Neural cell (in vitro differentiated cells): ENCODE measurements around the gene HS6ST3. TPM values are rescaled to one million over a fixed set of nuclear protein-coding genes. Genes with fewer than 3 reads are reported as not detected.

ENCODE experiments used
- H2AFZ ChIP-seq: fragments of 200-600, 300-800 bp; sonication (generic), shearing (Covaris generic); 2 replicates; pipeline ENCODE4 v1.6.0; 2014; ENCODE audit warnings: low read depth, mild to moderate bottlenecking, antibody characterized with exemption, low read length, moderate library complexity
- H3F3A ChIP-seq: fragments of 200-600 bp; shearing (Covaris generic); 2 replicates; pipeline ENCODE4 v1.6.1; 2016; ENCODE audit warnings: mild to moderate bottlenecking, moderate library complexity, mixed read lengths, antibody characterized with exemption, low read length; ENCODE audit not compliant: insufficient read depth, poor library complexity, severe bottlenecking
- H3K27ac ChIP-seq: fragments of 200-600, 300-800 bp; sonication (generic), shearing (Covaris generic); 2 replicates; pipeline ENCODE4 v1.5.1; 2014; ENCODE audit warnings: mild to moderate bottlenecking, low read length, moderate library complexity
- H3K27me3 ChIP-seq: fragments of 300-800, 200-600 bp; sonication (generic), shearing (Covaris generic); 2 replicates; pipeline ENCODE4 v1.6.0; 2014; ENCODE audit warnings: mild to moderate bottlenecking, low read depth, low read length, moderate library complexity; ENCODE audit not compliant: insufficient read depth
- H3K36me3 ChIP-seq: fragments of 300-800, 200-600 bp; sonication (generic), shearing (Covaris generic); 2 replicates; pipeline ENCODE4 v1.5.1; 2014; ENCODE audit warnings: mild to moderate bottlenecking, antibody characterized with exemption, low read length, moderate library complexity; ENCODE audit not compliant: insufficient read depth
- H3K4me2 ChIP-seq: fragments of 300-800, 200-600 bp; sonication (generic), shearing (Covaris generic); 2 replicates; pipeline ENCODE4 v1.6.0; 2014; ENCODE audit warnings: mild to moderate bottlenecking, low read length
- H3K4me3 ChIP-seq: fragments of 300-800, 200-600 bp; sonication (generic), shearing (Covaris generic); 2 replicates; pipeline ENCODE4 v1.5.1; 2014; ENCODE audit warnings: mild to moderate bottlenecking, low read length, moderate library complexity
- H3K79me2 ChIP-seq: fragments of 200-600 bp; shearing (Covaris generic); replicated peaks from 2 replicates; pipeline ENCODE4 v1.6.0; 2014; ENCODE audit warnings: mild to moderate bottlenecking, low read length, moderate library complexity; ENCODE audit not compliant: insufficient read depth
- H3K9ac ChIP-seq: fragments of 300-800, 200-600 bp; sonication (generic), shearing (Covaris generic); 2 replicates; pipeline ENCODE4 v1.6.1; 2016; ENCODE audit warnings: mild to moderate bottlenecking, low read length, mixed read lengths
- H3K9me2 ChIP-seq: fragments of 200-600 bp; shearing (Covaris generic); 2 replicates; pipeline ENCODE4 v1.6.1; 2016; ENCODE audit warnings: mild to moderate bottlenecking, low read length, mixed read lengths; ENCODE audit not compliant: insufficient read depth
- H3K9me3 ChIP-seq: fragments of 200-600, 300-800 bp; sonication (generic), shearing (Covaris generic); 2 replicates; pipeline ENCODE4 v1.6.1; 2016; ENCODE audit warnings: mild to moderate bottlenecking, mixed run types, low read length, moderate library complexity, mixed read lengths
- H4K20me1 ChIP-seq: fragments of 200-600 bp; shearing (Covaris generic); 2 replicates; pipeline ENCODE4 v1.6.1; 2016; ENCODE audit warnings: mild to moderate bottlenecking, mixed run types; ENCODE audit not compliant: insufficient read depth
- CTCF ChIP-seq: fragments of 450-650 bp; IDR thresholded peaks from 2 replicates; pipeline ENCODE4 v1.5.1; 2014; ENCODE audit warnings: antibody characterized with exemption, mild to moderate bottlenecking, moderate library complexity; ENCODE audit not compliant: poor library complexity, severe bottlenecking
- EZH2 ChIP-seq: fragments of 200-600, 300-800 bp; shearing (Covaris generic), sonication (generic); IDR thresholded peaks from 2 replicates; pipeline ENCODE4 v1.6.1; 2014; ENCODE audit warnings: antibody characterized with exemption, low read length, borderline replicate concordance, mild to moderate bottlenecking; ENCODE audit not compliant: insufficient read depth, poor library complexity, severe bottlenecking
- MXI1 ChIP-seq: fragments of 450-650 bp; conservative IDR thresholded peaks from 2 replicates; pipeline ENCODE4 v1.6.1; 2014; ENCODE audit warnings: antibody characterized with exemption, mild to moderate bottlenecking; ENCODE audit not compliant: poor library complexity, severe bottlenecking
- POLR2AphosphoS5 ChIP-seq: IDR thresholded peaks from 2 replicates; pipeline ENCODE4 v1.6.1; 2012
- RAD21 ChIP-seq: fragments of 450-650 bp; conservative IDR thresholded peaks from 2 replicates; pipeline ENCODE4 v1.6.1; 2014; ENCODE audit warnings: antibody characterized with exemption, mild to moderate bottlenecking, moderate library complexity
- REST ChIP-seq: IDR thresholded peaks from 2 replicates; pipeline ENCODE4 v1.6.1; 2012; ENCODE audit warnings: borderline replicate concordance
- SMC3 ChIP-seq: fragments of 450-650 bp; conservative IDR thresholded peaks from 2 replicates; pipeline ENCODE4 v1.6.1; 2014; ENCODE audit warnings: antibody characterized with exemption, mild to moderate bottlenecking, moderate library complexity; ENCODE audit not compliant: poor library complexity
- TAF1 ChIP-seq: IDR thresholded peaks from 2 replicates; pipeline ENCODE4 v1.6.1; 2012; ENCODE audit warnings: low read depth
- polyA plus RNA-seq: library from polyadenylated mRNA; depleted of rRNA; stranded (reverse); fragments of >200 nt; gene quantifications from 2 replicates; pipeline ENCODE4 v1.2.3, GENCODE V29; 2014

Gene HS6ST3
- polyA plus RNA-seq, 1 donor from 2014 or later = 10.9 TPM

- TF ChIP-seq EZH2 = no peak
- no peak for TF ChIP-seq POLR2AphosphoS5
- no peak for TF ChIP-seq CTCF
- no peak for TF ChIP-seq RAD21
Observed at GRCh38 chr13:96052656-96053002, 37.3 kb upstream of the HS6ST3 start.

GRCh38 chr13:96053003-96053703, 36.8 kb upstream of the HS6ST3 start, which contains the start of gene UGGT2:
UGGT2 (minus strand) TSS chr13:96053401; CDS start chr13:96053312, 89 bp downstream.
- Histone ChIP-seq H3K9me2 (no peaks in the 10 kb centered on the region), H2AFZ (peak within 1 kb of the TSS; percentile 90), H3K36me3 (no peaks in the 10 kb centered on the region), H3K9me3 (no peaks in the 10 kb centered on the region), H3K9ac (peak within 1 kb of the TSS; percentile 70), H3K79me2 (peaks cover 8% of the 10 kb centered on the region), H3K27ac (peak within 1 kb of the TSS; percentile 45), H3F3A (no peaks in the 10 kb centered on the region), H3K4me2 (peak within 1 kb of the TSS; percentile 58), H4K20me1 (no peaks in the 10 kb centered on the region), H3K4me3 (peak within 1 kb of the TSS; percentile 95), H3K27me3 (no peaks in the 10 kb centered on the region)
- no peak for TF ChIP-seq TAF1
- peak; percentile 59 for TF ChIP-seq CTCF
- peak; percentile 67 for TF ChIP-seq RAD21
- TF ChIP-seq REST = no peak
- peak; percentile 63 for TF ChIP-seq POLR2AphosphoS5
- TF ChIP-seq MXI1 = peak; percentile 69
- peak; percentile 57 for TF ChIP-seq SMC3
- TF ChIP-seq EZH2 = no peak

More at GRCh38 chr13:96052656-96053002, 37.3 kb upstream of the HS6ST3 start:
- H2AFZ ChIP-seq = peak overlapping the region; percentile 90
- no peaks in the 10 kb centered on the region for H3K9me3 ChIP-seq
- peak overlapping the region; percentile 45 for H3K27ac ChIP-seq
- no peaks in the 10 kb centered on the region for H3F3A ChIP-seq
- H3K36me3 ChIP-seq = no peaks in the 10 kb centered on the region
- peaks cover 8% of the 10 kb centered on the region for H3K79me2 ChIP-seq
- peak overlapping the region; percentile 29 for H3K4me2 ChIP-seq
- H3K9me2 ChIP-seq = no peaks in the 10 kb centered on the region
- H3K4me3 ChIP-seq = peak overlapping the region; percentile 95
- H4K20me1 ChIP-seq = no peaks in the 10 kb centered on the region
- H3K27me3 ChIP-seq = no peaks in the 10 kb centered on the region
- peak overlapping the region; percentile 70 for H3K9ac ChIP-seq
